Measurements from ENCODE around the gene ARHGAP24. TPM values are rescaled to one million over a fixed set of nuclear protein-coding genes. Genes with fewer than 3 reads are reported as not detected.

The ARHGAP24 gene
- total and polyA plus RNA-seq, 2 of the 13 experiments (the other 11 are each of a cell fraction or from before 2014, with no cell fraction given), result 0.07 to 0.55 TPM

GRCh38 chr4:85474818-85475630 lies at the start of gene ARHGAP24 (continued):
- peak; percentile 71 for TF ChIP-seq XRCC5 (optimal IDR thresholded peaks at IDR 0.05; ENCODE audit: low read length)
- 0 out of 2 replicates have a peak, but pooled peaks have one; percentile 35 for TF ChIP-seq NFKB2 (CRISPR knock-in tag; IDR thresholded peaks at IDR 0.05; ENCODE audit: borderline replicate concordance)
- no peak for TF ChIP-seq ZSCAN25 (CRISPR knock-in tag; IDR thresholded peaks at IDR 0.05)
- no peak for TF ChIP-seq MAZ (IDR thresholded peaks at IDR 0.05; ENCODE audit: borderline replicate concordance, low read depth, low read length)
- TF ChIP-seq MAZ (CRISPR knock-in tag; IDR thresholded peaks at IDR 0.05; ENCODE audit: low read depth), result peak; percentile 65; the same call in 1 of the 2 replicates
- peak; percentile 87; the same call in 1 of the 2 replicates for TF ChIP-seq FOXJ3 (CRISPR knock-in tag; IDR thresholded peaks at IDR 0.05; ENCODE audit: borderline replicate concordance)
- no peak for TF ChIP-seq ZNF747 (CRISPR knock-in tag; IDR thresholded peaks at IDR 0.05; ENCODE audit: borderline replicate concordance)
- TF ChIP-seq RXRA (CRISPR knock-in tag; IDR thresholded peaks at IDR 0.05), result peak; percentile 24; the same call in 1 of the 2 replicates
- no peak for TF ChIP-seq HMGA1 (CRISPR knock-in tag; conservative IDR thresholded peaks at IDR 0.05)
- TF ChIP-seq REST (IDR thresholded peaks at IDR 0.05; ENCODE audit: borderline replicate concordance in 1 of 2, low read depth in 1 of 2, low read length in 2 of 2), result 0 out of 4 replicates have a peak, but pooled peaks of 1 of the 2 experiments have one; percentile 10
- no peak for TF ChIP-seq SNAPC5 (CRISPR knock-in tag; IDR thresholded peaks at IDR 0.05; ENCODE audit: borderline replicate concordance)
- no peak for TF ChIP-seq ZNF333 (CRISPR knock-in tag; IDR thresholded peaks at IDR 0.05; ENCODE audit: borderline replicate concordance)
- no peak for TF ChIP-seq ZNF441 (CRISPR knock-in tag; IDR thresholded peaks at IDR 0.05; ENCODE audit: borderline replicate concordance)
- TF ChIP-seq SALL2 (CRISPR knock-in tag; IDR thresholded peaks at IDR 0.05), result peak; percentile 78; the same call in 1 of the 2 replicates
- no peak for TF ChIP-seq IRF1 (CRISPR knock-in tag; IDR thresholded peaks at IDR 0.05; ENCODE audit: low read depth)
- no peak for TF ChIP-seq GPBP1L1 (CRISPR knock-in tag; IDR thresholded peaks at IDR 0.05)
- TF ChIP-seq RNF2 (conservative IDR thresholded peaks at IDR 0.05; ENCODE audit: low read depth), result no peak
- TF ChIP-seq ESRRA (CRISPR knock-in tag; IDR thresholded peaks at IDR 0.05; ENCODE audit: low read depth), result no peak
- TF ChIP-seq ZNF672 (CRISPR knock-in tag; IDR thresholded peaks at IDR 0.05), result no peak
- peak; percentile 53; the same call in 1 of the 2 replicates for TF ChIP-seq TEF (CRISPR knock-in tag; IDR thresholded peaks at IDR 0.05)
- no peak for TF ChIP-seq TFDP2 (CRISPR knock-in tag; IDR thresholded peaks at IDR 0.05)

All from HepG2 (cell line).